ENCODE results near the gene CTNNA2.

Gene CTNNA2

GRCh38 chr2:80519121-80519643 lies 1006.3 kb downstream of the CTNNA2 start:
- Histone ChIP-seq H3K9me3 (ENCODE audit: control insufficient read depth, low read length) (no peaks in the 10 kb centered on the region), H4K8ac (ENCODE audit: low read length) (no peak overlapping the region), H3K27ac (ENCODE audit: low read length, poor library complexity, severe bottlenecking) (no peak overlapping the region), H2AK5ac (ENCODE audit: low read length, severe bottlenecking) (no peak overlapping the region), H2BK120ac (ENCODE audit: low read depth, low read length) (no peak overlapping the region), H3K14ac (ENCODE audit: low read length in 2 of 2) (no peak overlapping the region), H2BK5ac (ENCODE audit: low read depth, low read length, poor library complexity, severe bottlenecking) (no peak overlapping the region), H2BK15ac (ENCODE audit: low read depth, poor library complexity, severe bottlenecking) (no peak overlapping the region), H3K9ac (ENCODE audit: low read length) (no peak overlapping the region), H3K4me2 (ENCODE audit: low read length, poor library complexity, severe bottlenecking) (no peak overlapping the region), H3K36me3 (ENCODE audit: control insufficient read depth in 1 of 2, insufficient read depth in 2 of 2, low read depth in 1 of 2, low read length in 2 of 2) (no peaks in the 10 kb centered on the region), H4K91ac (ENCODE audit: low read length) (no peak overlapping the region), H3K27me3 (ENCODE audit: control insufficient read depth in 1 of 2, insufficient read depth in 1 of 2, low read length in 2 of 2) (peaks cover 0 to 3% of the 10 kb centered on the region in 2 experiments), H3K23ac (ENCODE audit: low read length in 2 of 2) (no peak overlapping the region), H2BK12ac (ENCODE audit: low read length in 2 of 2) (no peak overlapping the region), H3K4me1 (ENCODE audit: control insufficient read depth, insufficient read depth, low read depth, low read length) (no peaks in the 10 kb centered on the region), H3K79me1 (replicated peaks; ENCODE audit: low read length, poor library complexity, severe bottlenecking) (no peaks in the 10 kb centered on the region), H3K4me3 (ENCODE audit: insufficient read depth in 1 of 2, low read depth in 1 of 2, low read length in 2 of 2) (no peak overlapping the region), H3K4ac (ENCODE audit: low read depth in 1 of 2, low read length in 2 of 2) (no peak overlapping the region), H3K18ac (ENCODE audit: low read depth in 1 of 2, low read length in 2 of 2) (no peak overlapping the region), H2AFZ (ENCODE audit: low read depth, low read length) (no peak overlapping the region)
- no peak for DNase-seq
- 100% methylated on average over 3 of the region's 3 CpGs for WGBS

GRCh38 chr2:80519699-80520291 lies 1006.9 kb downstream of the CTNNA2 start:
- H4K91ac ChIP-seq (ENCODE audit: low read length), result no peak overlapping the region
- no peak overlapping the region for H2AK5ac ChIP-seq (ENCODE audit: low read length, severe bottlenecking)
- no peak for DNase-seq
- no peaks in the 10 kb centered on the region for H3K9me3 ChIP-seq (ENCODE audit: control insufficient read depth, low read length)
- no peaks in the 10 kb centered on the region for H3K4me1 ChIP-seq (ENCODE audit: control insufficient read depth, insufficient read depth, low read depth, low read length)
- no peak overlapping the region for H3K18ac ChIP-seq (ENCODE audit: low read depth in 1 of 2, low read length in 2 of 2)
- H3K27me3 ChIP-seq (ENCODE audit: control insufficient read depth in 1 of 2, insufficient read depth in 1 of 2, low read length in 2 of 2), result peaks cover 0 to 3% of the 10 kb centered on the region in 2 experiments
- no peak overlapping the region for H2AFZ ChIP-seq (ENCODE audit: low read depth, low read length)
- no peak overlapping the region for H3K27ac ChIP-seq (ENCODE audit: low read length, poor library complexity, severe bottlenecking)
- no peak overlapping the region for H3K4me2 ChIP-seq (ENCODE audit: low read length, poor library complexity, severe bottlenecking)
- H2BK5ac ChIP-seq (ENCODE audit: low read depth, low read length, poor library complexity, severe bottlenecking), result no peak overlapping the region
- H3K9ac ChIP-seq (ENCODE audit: low read length), result no peak overlapping the region
- H2BK12ac ChIP-seq (ENCODE audit: low read length in 2 of 2), result no peak overlapping the region
- no peak overlapping the region for H2BK120ac ChIP-seq (ENCODE audit: low read depth, low read length)
- no peak overlapping the region for H3K4ac ChIP-seq (ENCODE audit: low read depth in 1 of 2, low read length in 2 of 2)
- no peak overlapping the region for H3K4me3 ChIP-seq (ENCODE audit: insufficient read depth in 1 of 2, low read depth in 1 of 2, low read length in 2 of 2)
- H2BK15ac ChIP-seq (ENCODE audit: low read depth, poor library complexity, severe bottlenecking), result no peak overlapping the region
- no peaks in the 10 kb centered on the region for H3K36me3 ChIP-seq (ENCODE audit: control insufficient read depth in 1 of 2, insufficient read depth in 2 of 2, low read depth in 1 of 2, low read length in 2 of 2)
- 88% methylated on average over 1 of the region's 1 CpG for WGBS
- no peak overlapping the region for H3K14ac ChIP-seq (ENCODE audit: low read length in 2 of 2)
- no peak overlapping the region for H3K23ac ChIP-seq (ENCODE audit: low read length in 2 of 2)
- no peaks in the 10 kb centered on the region for H3K79me1 ChIP-seq (replicated peaks; ENCODE audit: low read length, poor library complexity, severe bottlenecking)
- no peak overlapping the region for H4K8ac ChIP-seq (ENCODE audit: low read length)

DNA sequence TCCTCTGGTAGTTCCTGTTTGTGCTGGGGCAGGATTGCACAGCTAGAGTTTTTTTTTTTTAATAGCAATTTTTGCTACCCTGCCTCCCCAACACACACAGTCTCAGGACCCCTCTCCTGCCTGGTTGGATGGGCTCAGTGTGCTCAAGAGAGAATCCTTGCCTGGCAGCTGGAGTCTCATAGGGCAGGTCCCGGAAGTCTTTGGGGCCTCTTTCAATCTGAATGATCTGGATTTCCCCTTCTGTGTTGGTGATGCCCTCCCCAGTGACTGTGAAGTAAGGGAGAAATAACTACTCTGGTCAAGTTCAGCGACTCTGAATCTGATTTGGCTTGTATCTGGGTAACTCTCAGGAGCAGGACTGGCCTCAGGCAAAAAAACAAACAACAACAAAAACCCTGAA lies 1012.3 kb downstream of the CTNNA2 start:
- Histone ChIP-seq H3K27ac (ENCODE audit: low read length, poor library complexity, severe bottlenecking) (no peak overlapping the region), H4K8ac (ENCODE audit: low read length) (no peak overlapping the region), H2AFZ (ENCODE audit: low read depth, low read length) (no peak overlapping the region), H3K14ac (ENCODE audit: low read length in 2 of 2) (no peak overlapping the region), H3K18ac (ENCODE audit: low read depth in 1 of 2, low read length in 2 of 2) (no peak overlapping the region), H3K79me1 (replicated peaks; ENCODE audit: low read length, poor library complexity, severe bottlenecking) (no peaks in the 10 kb centered on the region), H2BK120ac (ENCODE audit: low read depth, low read length) (no peak overlapping the region), H2BK12ac (ENCODE audit: low read length in 2 of 2) (no peak overlapping the region), H3K4me1 (ENCODE audit: control insufficient read depth, insufficient read depth, low read depth, low read length) (no peaks in the 10 kb centered on the region), H3K4me2 (ENCODE audit: low read length, poor library complexity, severe bottlenecking) (no peak overlapping the region), H2BK5ac (ENCODE audit: low read depth, low read length, poor library complexity, severe bottlenecking) (no peak overlapping the region), H3K36me3 (ENCODE audit: control insufficient read depth in 1 of 2, insufficient read depth in 2 of 2, low read depth in 1 of 2, low read length in 2 of 2) (no peaks in the 10 kb centered on the region), H3K9ac (ENCODE audit: low read length) (no peak overlapping the region), H3K23ac (ENCODE audit: low read length in 2 of 2) (no peak overlapping the region), H4K91ac (ENCODE audit: low read length) (no peak overlapping the region), H3K4ac (ENCODE audit: low read depth in 1 of 2, low read length in 2 of 2) (no peak overlapping the region), H2BK15ac (ENCODE audit: low read depth, poor library complexity, severe bottlenecking) (no peak overlapping the region), H3K27me3 (ENCODE audit: control insufficient read depth in 1 of 2, insufficient read depth in 1 of 2, low read length in 2 of 2) (no peaks in the 10 kb centered on the region), H2AK5ac (ENCODE audit: low read length, severe bottlenecking) (no peak overlapping the region), H3K4me3 (ENCODE audit: insufficient read depth in 1 of 2, low read depth in 1 of 2, low read length in 2 of 2) (no peak overlapping the region), H3K9me3 (ENCODE audit: control insufficient read depth, low read length) (no peaks in the 10 kb centered on the region)
- 81% methylated on average over 2 of the region's 2 CpGs for WGBS
- DNase-seq, result no peak

GRCh38 chr2:80527119-80527518 lies 1014.3 kb downstream of the CTNNA2 start:
- Histone ChIP-seq H2BK12ac (ENCODE audit: low read length in 2 of 2) (no peak overlapping the region), H2AK5ac (ENCODE audit: low read length, severe bottlenecking) (no peak overlapping the region), H3K23ac (ENCODE audit: low read length in 2 of 2) (no peak overlapping the region), H2BK15ac (ENCODE audit: low read depth, poor library complexity, severe bottlenecking) (no peak overlapping the region), H3K4me1 (ENCODE audit: control insufficient read depth, insufficient read depth, low read depth, low read length) (no peaks in the 10 kb centered on the region), H3K27ac (ENCODE audit: low read length, poor library complexity, severe bottlenecking) (no peak overlapping the region), H3K18ac (ENCODE audit: low read depth in 1 of 2, low read length in 2 of 2) (no peak overlapping the region), H3K36me3 (ENCODE audit: control insufficient read depth in 1 of 2, insufficient read depth in 2 of 2, low read depth in 1 of 2, low read length in 2 of 2) (no peaks in the 10 kb centered on the region), H2AFZ (ENCODE audit: low read depth, low read length) (no peak overlapping the region), H3K9me3 (ENCODE audit: control insufficient read depth, low read length) (no peaks in the 10 kb centered on the region), H3K4me3 (ENCODE audit: insufficient read depth in 1 of 2, low read depth in 1 of 2, low read length in 2 of 2) (no peak overlapping the region), H2BK5ac (ENCODE audit: low read depth, low read length, poor library complexity, severe bottlenecking) (no peak overlapping the region), H3K9ac (ENCODE audit: low read length) (no peak overlapping the region), H4K91ac (ENCODE audit: low read length) (no peak overlapping the region), H3K4me2 (ENCODE audit: low read length, poor library complexity, severe bottlenecking) (no peak overlapping the region), H3K4ac (ENCODE audit: low read depth in 1 of 2, low read length in 2 of 2) (no peak overlapping the region), H3K27me3 (ENCODE audit: control insufficient read depth in 1 of 2, insufficient read depth in 1 of 2, low read length in 2 of 2) (no peaks in the 10 kb centered on the region), H2BK120ac (ENCODE audit: low read depth, low read length) (no peak overlapping the region), H3K14ac (ENCODE audit: low read length in 2 of 2) (no peak overlapping the region), H3K79me1 (replicated peaks; ENCODE audit: low read length, poor library complexity, severe bottlenecking) (no peaks in the 10 kb centered on the region), H4K8ac (ENCODE audit: low read length) (no peak overlapping the region)
- WGBS, result 85% methylated on average over 3 of the region's 3 CpGs
- DNase-seq, result no peak
